Vagina (tissue), 2 donors: ENCODE measurements around the gene DDX3X.

ENCODE experiments used
- CTCF ChIP-seq, 3 experiments: fragments of 450-650 bp in 2 of 3; fragments of 200-600 bp in 1 of 3; sonication (generic) in 1 of 3; IDR thresholded peaks; one replicate each; pipeline ENCODE4 v1.5.1; 2017 to 2019; ENCODE audit warnings: antibody characterized with exemption in 3 of 3, mild to moderate bottlenecking in 2 of 3, moderate library complexity in 2 of 3
- POLR2A ChIP-seq, 2 donors: fragments of 450-650 bp; IDR thresholded peaks; one replicate each; pipeline ENCODE4 v1.6.1; 2017; ENCODE audit warnings: antibody characterized with exemption in 2 of 2, mild to moderate bottlenecking in 2 of 2, moderate library complexity in 2 of 2

GRCh38 chrX:41302370-41302769 is 31.6 kb upstream of the DDX3X start:
- TF ChIP-seq CTCF (IDR thresholded peaks at IDR 0.05), result no peak
- no peak for TF ChIP-seq POLR2A (IDR thresholded peaks at IDR 0.05)
